Fibroblast of lung (primary cell): ENCODE results near the gene PIK3C3. TPM values are rescaled to one million over a fixed set of nuclear protein-coding genes. Genes with fewer than 3 reads are reported as not detected.

Experiments
- DNase-seq, 2 donors: peaks; one replicate each; pipeline versions ENCODE4 v3.0.0 to v3.0.0-alpha.2; 2010; ENCODE audit warnings: low read depth in 2 of 2
- H2AFZ ChIP-seq: 2 replicates; pipeline ENCODE4 v1.5.1; 2012; ENCODE audit warnings: low read length, control low read depth, inconsistent platforms
- H3K27ac ChIP-seq: 2 replicates; pipeline ENCODE4 v1.5.1; 2011; ENCODE audit warnings: low read length, control low read depth; ENCODE audit not compliant: insufficient read depth
- H3K27me3 ChIP-seq: 2 replicates; pipeline ENCODE4 v1.5.1; 2011; ENCODE audit warnings: mild to moderate bottlenecking, low read length; ENCODE audit not compliant: control insufficient read depth, insufficient read depth
- H3K36me3 ChIP-seq: 2 replicates; pipeline ENCODE4 v1.5.1; 2011; ENCODE audit warnings: low read length; ENCODE audit not compliant: control insufficient read depth, insufficient read depth
- H3K4me1 ChIP-seq: 2 replicates; pipeline ENCODE4 v1.5.1; 2011; ENCODE audit warnings: low read length; ENCODE audit not compliant: control insufficient read depth, insufficient read depth; ENCODE audit errors: extremely low read depth
- H3K4me2 ChIP-seq: 2 replicates; pipeline ENCODE4 v1.5.1; 2011; ENCODE audit warnings: low read length, control low read depth; ENCODE audit not compliant: insufficient read depth; ENCODE audit errors: extremely low read depth
- H3K4me3 ChIP-seq, 4 experiments: fragments of 200-600 bp in 1 of 4; sonication (generic) in 1 of 4; replicated peaks in 1 of 4; 2 replicates each; pipeline ENCODE4 v1.5.1; 2011 to 2016; ENCODE audit warnings: low read length in 4 of 4, low read depth in 3 of 4, mild to moderate bottlenecking in 3 of 4, control low read depth in 2 of 4, inconsistent platforms in 1 of 4, mixed read lengths in 1 of 4; ENCODE audit not compliant: insufficient read depth in 1 of 4; ENCODE audit errors: control extremely low read depth in 1 of 4
- H3K79me2 ChIP-seq: 2 replicates; pipeline ENCODE4 v1.5.1; 2012; ENCODE audit warnings: mild to moderate bottlenecking, low read length, inconsistent platforms; ENCODE audit not compliant: control insufficient read depth, insufficient read depth
- H3K9ac ChIP-seq: 2 replicates; pipeline ENCODE4 v1.5.1; 2011; ENCODE audit warnings: mild to moderate bottlenecking, low read length, control low read depth; ENCODE audit not compliant: insufficient read depth
- H3K9me3 ChIP-seq: 2 replicates; pipeline ENCODE4 v1.5.1; 2012; ENCODE audit warnings: low read depth, low read length; ENCODE audit not compliant: control insufficient read depth, insufficient read depth
- H4K20me1 ChIP-seq: 2 replicates; pipeline ENCODE4 v1.5.1; 2011; ENCODE audit warnings: low read length; ENCODE audit not compliant: control insufficient read depth, insufficient read depth; ENCODE audit errors: extremely low read depth
- EZH2 ChIP-seq: IDR thresholded peaks from 2 replicates; pipeline ENCODE4 v1.5.1; 2012; ENCODE audit warnings: low read length, control low read depth, mild to moderate bottlenecking; ENCODE audit errors: missing control alignments
- polyA plus RNA-seq, 2 donors: library from polyadenylated mRNA; depleted of rRNA in 1 of 2; stranded (reverse) in 1 of 2; unstranded in 1 of 2; fragments of >200 nt; gene quantifications; 2 replicates each; pipeline ENCODE4 v1.2.1, GENCODE V29; 2011 to 2012; ENCODE audit warnings: missing spikeins in 1 of 2
- total RNA-seq: library from RNA; depleted of rRNA; stranded (reverse); fragments of >200 nt; gene quantifications from 2 replicates; pipeline ENCODE4 v1.2.1, GENCODE V29; 2014
- TF ChIP-seq, protein P1 (sequence below), 2 donors: IDR thresholded peaks in 1 of 2; conservative IDR thresholded peaks in 1 of 2; 1 replicate in 1 of 2; 2 replicates in 1 of 2; pipeline ENCODE4 v1.5.1; 2011 to 2012; ENCODE audit warnings: low read length in 2 of 2, control low read depth in 1 of 2, inconsistent platforms in 1 of 2, low read depth in 1 of 2, mild to moderate bottlenecking in 1 of 2

PIK3C3 gene
- total and polyA plus RNA-seq, 2 donors (not counting 1 experiment from before 2014, with no cell fraction given): 28.9 to 58.6 TPM

- peak; percentile 28 to 78 for DNase-seq
- Histone ChIP-seq H3K9ac (no peak overlapping the region), H3K4me1 (peaks cover 2% of the 10 kb centered on the region), H3K4me3 (no peak overlapping the region), H3K36me3 (no peaks in the 10 kb centered on the region), H3K4me2 (no peak overlapping the region), H2AFZ (no peak overlapping the region), H3K9me3 (no peaks in the 10 kb centered on the region), H4K20me1 (no peaks in the 10 kb centered on the region), H3K27ac (no peak overlapping the region), H3K27me3 (no peaks in the 10 kb centered on the region), H3K79me2 (peaks cover 3% of the 10 kb centered on the region)
- TF ChIP-seq EZH2: no peak
- TF ChIP-seq, protein P1, sequence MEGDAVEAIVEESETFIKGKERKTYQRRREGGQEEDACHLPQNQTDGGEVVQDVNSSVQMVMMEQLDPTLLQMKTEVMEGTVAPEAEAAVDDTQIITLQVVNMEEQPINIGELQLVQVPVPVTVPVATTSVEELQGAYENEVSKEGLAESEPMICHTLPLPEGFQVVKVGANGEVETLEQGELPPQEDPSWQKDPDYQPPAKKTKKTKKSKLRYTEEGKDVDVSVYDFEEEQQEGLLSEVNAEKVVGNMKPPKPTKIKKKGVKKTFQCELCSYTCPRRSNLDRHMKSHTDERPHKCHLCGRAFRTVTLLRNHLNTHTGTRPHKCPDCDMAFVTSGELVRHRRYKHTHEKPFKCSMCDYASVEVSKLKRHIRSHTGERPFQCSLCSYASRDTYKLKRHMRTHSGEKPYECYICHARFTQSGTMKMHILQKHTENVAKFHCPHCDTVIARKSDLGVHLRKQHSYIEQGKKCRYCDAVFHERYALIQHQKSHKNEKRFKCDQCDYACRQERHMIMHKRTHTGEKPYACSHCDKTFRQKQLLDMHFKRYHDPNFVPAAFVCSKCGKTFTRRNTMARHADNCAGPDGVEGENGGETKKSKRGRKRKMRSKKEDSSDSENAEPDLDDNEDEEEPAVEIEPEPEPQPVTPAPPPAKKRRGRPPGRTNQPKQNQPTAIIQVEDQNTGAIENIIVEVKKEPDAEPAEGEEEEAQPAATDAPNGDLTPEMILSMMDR (conservative IDR thresholded peaks at IDR 0.05 in 1 of 2, IDR thresholded peaks at IDR 0.05 in 1 of 2; ENCODE audit: low read depth in 1 of 2, low read length in 2 of 2): no peak
Observed at GRCh38 chr18:41972067-41972925, 17.3 kb downstream of the PIK3C3 start.

- Histone ChIP-seq H3K27me3 (no peaks in the 10 kb centered on the region), H3K4me3 (no peak overlapping the region), H3K27ac (no peak overlapping the region), H3K36me3 (no peaks in the 10 kb centered on the region), H3K79me2 (no peaks in the 10 kb centered on the region), H3K4me1 (no peaks in the 10 kb centered on the region), H2AFZ (no peak overlapping the region), H3K9ac (no peak overlapping the region), H4K20me1 (no peaks in the 10 kb centered on the region), H3K4me2 (no peak overlapping the region), H3K9me3 (no peaks in the 10 kb centered on the region)
- TF ChIP-seq, protein P1 (conservative IDR thresholded peaks at IDR 0.05 in 1 of 2, IDR thresholded peaks at IDR 0.05 in 1 of 2; ENCODE audit: low read depth in 1 of 2, low read length in 2 of 2): no peak
- no peak for TF ChIP-seq EZH2
- no peak for DNase-seq
Observed at GRCh38 chr18:41973983-41974382, 18.9 kb downstream of the PIK3C3 start.

DNA sequence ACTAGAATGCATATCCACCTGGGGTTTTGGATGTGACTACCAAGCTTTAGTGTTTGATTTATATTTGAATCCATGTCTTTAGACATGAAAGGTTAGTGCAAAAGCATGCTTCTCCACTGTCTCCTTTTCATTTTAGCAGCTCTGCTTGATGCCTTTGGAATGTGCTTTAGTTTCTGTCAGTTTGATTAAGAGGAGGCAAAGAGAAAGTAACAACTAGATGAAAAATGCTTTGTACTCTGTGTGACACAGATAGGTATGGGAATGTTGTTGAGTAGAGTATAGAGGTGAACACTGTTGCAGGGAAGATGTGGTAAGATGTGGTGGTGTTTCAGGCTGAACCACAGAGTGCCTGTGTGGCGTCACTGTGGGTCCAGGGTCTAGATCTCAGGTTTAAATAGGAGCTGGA, 19.8 kb downstream of the PIK3C3 start:
- no peak overlapping the region for H3K9ac ChIP-seq
- H3K9me3 ChIP-seq: no peaks in the 10 kb centered on the region
- TF ChIP-seq, protein P1 (conservative IDR thresholded peaks at IDR 0.05 in 1 of 2, IDR thresholded peaks at IDR 0.05 in 1 of 2; ENCODE audit: low read depth in 1 of 2, low read length in 2 of 2): no peak
- TF ChIP-seq EZH2: no peak
- no peak overlapping the region for H3K4me3 ChIP-seq
- no peaks in the 10 kb centered on the region for H3K79me2 ChIP-seq
- no peaks in the 10 kb centered on the region for H3K4me1 ChIP-seq
- H3K36me3 ChIP-seq: no peaks in the 10 kb centered on the region
- DNase-seq: peak in 1 of 2 donors; percentile 38
- no peak overlapping the region for H3K4me2 ChIP-seq
- no peak overlapping the region for H2AFZ ChIP-seq
- H3K27ac ChIP-seq: no peak overlapping the region
- no peaks in the 10 kb centered on the region for H4K20me1 ChIP-seq
- H3K27me3 ChIP-seq: no peaks in the 10 kb centered on the region
